T47D (cell line): Measurements from ENCODE around the gene DND1.
"Not testable (repeated sequence)": the region's sequence is repeated elsewhere in the genome, so short reads cannot be mapped to it uniquely, and the experiment has no call there.

Source experiments
- DNase-seq, 2 experiments: peaks; one replicate each; pipeline versions ENCODE4 v3.0.0 to v3.0.0-alpha.2; 2011 to 2012; ENCODE audit warnings: low read depth in 1 of 2, low spot score in 1 of 2
- JUND ChIP-seq: IDR thresholded peaks from 2 replicates; pipeline ENCODE4 v1.6.1; 2012; ENCODE audit warnings: low read depth
- in situ Hi-C: cut with HindIII; loops from 2 replicates; pipeline ENCODE4 v1.10.0; 2016; ENCODE audit warnings: low sequenced_read_pairs, low pct_unique_long_range_greater_than_20kb

Gene DND1

DNA sequence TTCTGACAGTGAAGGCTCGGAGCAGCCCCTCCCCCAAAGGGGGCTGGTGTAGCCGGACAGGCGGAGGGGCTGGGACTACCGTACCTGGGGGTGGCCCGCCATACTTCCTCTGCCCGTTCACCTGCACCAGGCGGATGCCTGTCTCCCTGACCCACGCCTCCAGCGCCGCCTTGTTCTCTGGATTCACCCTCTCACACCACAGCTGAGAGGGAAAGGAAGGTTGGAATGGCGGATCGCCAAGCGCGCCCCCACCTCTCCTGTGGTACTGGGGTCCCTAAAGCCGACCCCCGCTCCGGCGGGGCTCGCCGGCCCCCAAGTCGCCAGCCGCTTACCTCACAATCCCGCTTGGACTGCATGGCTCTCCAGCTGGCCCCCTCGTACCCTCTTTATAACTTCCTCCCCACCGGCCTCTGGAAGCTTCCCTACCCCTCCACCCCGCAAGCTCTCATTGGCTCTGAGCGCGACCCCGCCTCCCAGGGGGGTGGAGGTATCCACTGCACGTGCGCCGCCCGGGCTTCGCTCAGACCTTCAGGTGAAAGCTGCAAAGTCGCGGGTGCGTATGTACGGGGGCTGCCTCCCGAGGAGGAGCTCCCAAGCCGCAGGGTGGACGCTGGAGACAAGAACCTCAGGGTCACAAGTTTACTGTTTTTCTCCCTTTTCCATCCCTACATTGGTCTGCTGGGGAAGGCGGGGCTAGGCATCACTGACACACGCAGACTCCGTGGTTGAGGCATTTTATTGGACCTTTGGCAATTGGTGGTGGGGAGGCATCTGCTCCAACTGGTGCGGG, at the start of gene DND1:
TSS of gene DND1 (minus strand) at position 390 of the 790 bp plus-strand sequence. CDS start at position 356, 34 bp downstream.
- in situ Hi-C loops, result no loop called here
- no peak for TF ChIP-seq JUND
- no peak for DNase-seq

DNA sequence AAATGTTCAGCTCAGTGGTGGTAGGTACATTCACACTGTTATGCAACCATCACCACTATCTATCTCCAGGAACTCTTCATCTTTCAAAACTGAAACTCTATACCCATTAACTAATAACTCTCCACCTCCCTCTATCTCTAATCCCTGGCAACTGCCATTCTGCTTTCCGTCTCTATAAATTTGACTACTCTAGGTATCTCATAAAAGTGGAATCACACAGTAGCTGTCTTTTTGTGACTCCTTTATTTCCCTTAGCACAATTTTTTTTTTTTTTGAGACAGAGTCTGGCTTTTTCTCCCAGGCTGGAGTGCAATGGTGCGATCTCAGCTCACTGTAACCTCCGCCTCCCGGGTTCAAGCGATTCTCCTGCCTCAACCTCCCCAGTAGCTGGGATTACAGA, 48.0 kb upstream of the DND1 start:
- DNase-seq, in situ Hi-C loops: not testable (repeated sequence)

GRCh38 chr5:140720738-140721137, 47.4 kb upstream of the DND1 start:
- DNase-seq, result peak in 1 of 2 experiments; percentile 13
- in situ Hi-C loops, result not testable (repeated sequence)

- in situ Hi-C loops, result no loop called here
- TF ChIP-seq JUND, result no peak
- no peak for DNase-seq
These were observed 44.9 kb upstream of the DND1 start for GRCh38 chr5:140718266-140718592.

DNA sequence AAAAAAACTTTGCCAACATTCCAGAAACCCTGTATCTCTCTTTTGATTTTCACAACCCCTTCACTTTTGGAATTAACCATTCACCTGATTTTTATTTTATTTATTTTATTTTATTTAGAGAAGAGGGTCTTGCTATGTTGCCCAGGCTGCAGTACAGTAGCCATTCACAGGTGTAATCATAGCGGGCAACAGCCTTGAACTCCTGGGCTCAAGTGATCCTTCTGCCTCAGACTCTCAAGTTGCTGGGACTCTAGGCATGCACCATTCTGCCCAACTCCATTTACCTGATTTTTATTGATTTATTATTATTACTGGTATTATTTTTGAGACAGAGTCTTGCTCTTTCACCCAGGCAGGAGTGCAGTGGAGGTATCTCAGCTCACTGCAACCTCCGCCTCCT, 42.9 kb upstream of the DND1 start:
- in situ Hi-C loops, DNase-seq: not testable (repeated sequence)

DNA sequence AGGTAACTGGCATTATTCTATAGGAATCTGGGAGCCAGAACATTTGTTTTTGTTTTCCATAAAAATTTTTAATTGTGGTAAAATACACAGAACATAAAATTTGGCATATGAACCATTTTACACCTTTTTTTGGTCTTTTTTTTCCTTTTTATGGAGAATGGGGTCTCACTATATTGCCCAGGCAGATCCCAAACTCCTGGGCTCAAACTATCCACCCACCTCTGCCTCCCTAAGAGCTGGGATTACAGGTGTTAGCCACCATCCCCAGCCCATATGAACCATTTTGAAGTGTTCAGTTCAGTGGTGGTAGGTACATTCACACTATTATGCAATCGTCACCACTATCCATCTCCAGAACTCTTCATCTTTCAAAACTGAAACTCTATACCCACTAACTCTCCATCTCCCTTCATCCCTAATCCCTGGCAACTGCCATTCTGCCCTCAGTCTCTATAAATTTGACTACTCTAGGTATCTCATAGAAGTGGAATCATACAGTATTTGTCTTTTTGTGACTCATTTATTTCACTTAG, 40.3 kb upstream of the DND1 start:
- DNase-seq, result no peak
- TF ChIP-seq JUND, result no peak
- in situ Hi-C loops, result no loop called here

- no peak for TF ChIP-seq JUND
- in situ Hi-C loops, result no loop called here
- no peak for DNase-seq
These were observed 38.4 kb upstream of the DND1 start for GRCh38 chr5:140711794-140712193.

- DNase-seq, result peak; percentile 37 to 92
- TF ChIP-seq JUND, result no peak; the same call in 1 of the 2 replicates
- in situ Hi-C loops, result no loop called here
These were observed 37.6 kb upstream of the DND1 start for GRCh38 chr5:140710899-140711552.

DNA sequence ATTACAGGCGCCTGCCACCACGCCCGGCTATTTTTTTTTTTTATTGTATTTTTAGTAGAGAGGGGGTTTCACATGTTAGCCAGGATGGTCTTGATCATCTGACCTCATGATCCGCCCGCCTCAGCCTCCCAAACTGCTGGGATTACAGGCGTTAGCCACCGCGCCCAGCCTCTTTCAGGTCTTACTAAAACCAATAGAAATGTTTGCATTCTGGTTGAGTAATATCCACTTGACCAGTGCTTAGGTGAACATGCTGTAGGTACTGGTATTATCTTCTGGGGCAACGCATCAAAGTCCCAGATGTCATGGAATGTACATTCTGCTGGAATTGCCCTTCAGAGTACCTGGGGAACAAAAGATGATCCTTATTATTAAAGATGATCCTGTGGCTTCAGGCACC, 35.4 kb upstream of the DND1 start:
- in situ Hi-C loops, DNase-seq: not testable (repeated sequence)

GRCh38 chr5:140707812-140708211, 34.4 kb upstream of the DND1 start:
- no peak for TF ChIP-seq JUND
- DNase-seq, result no peak
- in situ Hi-C loops, result no loop called here

GRCh38 chr5:140700177-140701144, 27.1 kb upstream of the DND1 start, which contains the start of gene ZMAT2:
Gene ZMAT2, plus strand, starts transcription at chr5:140700447. Its CDS starts 14 bp downstream, at chr5:140700461.
- no peak for TF ChIP-seq JUND
- DNase-seq, result peak; percentile 84 to 99
- in situ Hi-C loops, result no loop called here

DNA sequence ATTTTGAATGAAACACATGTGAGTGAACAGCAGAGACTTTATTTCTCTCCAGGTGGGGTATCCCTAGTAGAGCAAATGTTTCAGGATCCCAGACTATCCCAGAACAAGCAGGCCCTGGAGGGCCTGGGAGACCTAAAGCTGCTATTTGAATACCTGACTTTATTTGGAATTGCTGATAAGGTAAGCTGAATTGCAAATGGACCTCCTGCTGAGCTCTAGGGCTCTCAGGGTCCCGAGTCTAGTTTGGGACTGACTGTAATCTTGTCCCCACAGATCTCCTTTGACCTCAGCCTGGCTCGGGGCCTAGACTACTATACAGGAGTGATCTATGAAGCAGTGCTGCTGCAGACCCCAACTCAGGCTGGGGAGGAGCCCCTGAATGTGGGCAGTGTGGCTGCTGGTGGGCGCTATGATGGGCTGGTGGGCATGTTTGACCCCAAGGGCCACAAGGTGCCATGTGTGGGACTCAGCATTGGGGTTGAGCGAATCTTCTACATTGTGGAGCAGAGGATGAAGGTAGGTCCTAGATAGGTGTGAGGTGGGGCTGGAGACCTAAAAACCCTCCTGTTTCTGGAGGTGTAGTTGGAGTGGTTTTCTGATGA, 23.6 kb upstream of the DND1 start:
- no peak for TF ChIP-seq JUND
- in situ Hi-C loops, result no loop called here
- no peak for DNase-seq
